OCI-LY7 (cell line): Measurements from ENCODE around the gene BRD9.

Experiments
- CTCF ChIP-seq: fragments of 200-600 bp; sonication (generic); conservative IDR thresholded peaks from 2 replicates; pipeline ENCODE4 v1.5.1; 2014; ENCODE audit warnings: mild to moderate bottlenecking, antibody characterized with exemption, low read length, moderate library complexity, mixed read lengths
- EZH2phosphoT487 ChIP-seq: fragments of 200-600 bp; sonication (generic); IDR thresholded peaks from 2 replicates; pipeline ENCODE4 v1.6.1; 2018; ENCODE audit warnings: low read depth, borderline replicate concordance, mild to moderate bottlenecking, mixed run types, antibody characterized with exemption, low read length, moderate library complexity, mixed read lengths

DNA sequence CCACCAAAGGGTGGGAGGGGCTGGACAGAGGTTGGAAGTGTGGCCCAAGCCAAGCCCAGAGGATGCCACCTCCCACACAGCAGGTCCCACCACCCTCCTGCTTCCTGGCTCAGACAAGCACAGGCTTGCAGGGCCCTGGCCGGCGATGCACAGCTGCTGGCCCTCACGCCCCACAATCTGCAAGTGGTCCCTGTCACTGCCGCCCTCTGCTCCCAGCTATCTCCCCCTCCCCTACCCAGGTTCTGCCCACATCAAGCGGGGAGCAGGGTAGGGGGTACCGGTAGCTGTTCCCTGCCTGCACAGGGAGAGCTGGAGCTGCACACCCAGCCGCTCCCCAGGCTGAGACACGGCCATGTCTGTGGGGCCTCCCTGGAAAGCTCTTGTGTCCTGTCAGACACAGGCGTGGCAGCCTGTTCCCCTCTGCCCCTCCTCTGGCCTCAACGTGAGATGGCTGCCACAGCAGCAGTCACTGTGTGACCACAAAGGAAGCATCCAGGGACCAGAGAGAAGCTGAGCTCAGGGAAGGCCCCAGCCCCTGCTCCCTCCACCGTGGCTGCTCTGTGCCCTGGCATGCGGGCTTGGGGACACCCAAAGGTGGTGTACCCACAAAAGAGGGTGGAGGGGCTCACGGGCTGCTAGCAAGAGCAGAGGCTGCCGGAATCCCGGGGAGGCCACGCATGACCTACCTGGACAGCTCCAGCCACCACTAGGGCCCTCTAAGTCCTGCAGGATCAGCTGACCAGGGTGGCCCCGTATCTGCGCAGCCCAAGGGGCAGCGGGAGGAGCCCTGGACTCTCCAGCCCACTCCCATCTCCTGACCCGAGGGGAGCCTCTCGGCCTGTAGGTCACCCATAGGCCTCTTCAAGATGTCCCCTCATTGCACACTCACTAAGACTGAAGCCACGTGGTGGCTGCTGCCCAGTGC, 30.9 kb downstream of the BRD9 start:
- no peak for TF ChIP-seq CTCF
- TF ChIP-seq EZH2phosphoT487 = no peak
